Kasumi-1 (cell line): ENCODE results near the gene IFNL2.
"Not testable (repeated sequence)": the region's sequence is repeated elsewhere in the genome, so short reads cannot be mapped to it uniquely, and the experiment has no call there.

Experiments
- DNase-seq, 2 experiments: peaks; one replicate each; lab custom pipeline; 2025; lab: John Stamatoyannopoulos, UW

IFNL2 gene

GRCh38 chr19:39253374-39254149, 14.6 kb upstream of the IFNL2 start:
- DNase-seq = no peak

GRCh38 chr19:39254531-39255345, 13.5 kb upstream of the IFNL2 start:
- no peak for DNase-seq

DNA sequence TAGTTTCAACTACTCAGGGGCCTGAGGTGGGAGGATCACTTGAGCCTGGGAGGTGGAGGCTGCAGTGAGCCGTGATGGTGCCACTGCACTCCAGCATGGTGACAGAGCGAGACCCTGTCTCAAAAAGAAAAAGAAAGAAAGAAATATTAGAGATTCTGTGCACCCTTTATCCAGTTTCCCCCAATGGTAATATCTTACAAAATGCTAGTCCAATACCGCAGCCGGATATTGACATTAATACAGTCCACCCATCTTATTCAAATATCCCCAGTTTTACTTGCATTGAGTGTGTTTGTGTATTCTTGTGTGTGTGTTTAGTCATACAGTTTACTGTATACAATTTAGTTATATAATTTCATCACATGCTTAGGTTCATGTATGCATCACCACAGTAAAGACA, 11.0 kb upstream of the IFNL2 start:
- no peak for DNase-seq

DNA sequence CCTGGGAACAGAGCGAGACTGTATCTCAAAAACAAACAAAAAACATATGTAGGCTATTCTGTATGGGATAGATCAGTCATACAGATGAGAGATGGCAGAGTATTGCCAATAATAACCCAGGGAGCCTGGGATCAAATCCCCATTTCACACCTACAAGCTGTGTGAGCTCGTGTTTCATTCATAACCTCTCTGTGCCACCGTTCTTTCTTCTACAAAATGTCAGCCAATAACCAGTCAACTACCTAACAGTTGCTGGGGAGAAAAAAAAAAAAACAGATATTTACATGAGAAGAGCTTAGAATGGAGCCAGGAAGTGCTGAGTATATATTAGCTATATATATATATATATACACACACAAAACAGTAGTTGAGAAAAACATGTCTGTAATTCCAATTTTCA, 6.5 kb upstream of the IFNL2 start:
- no peak for DNase-seq

DNA sequence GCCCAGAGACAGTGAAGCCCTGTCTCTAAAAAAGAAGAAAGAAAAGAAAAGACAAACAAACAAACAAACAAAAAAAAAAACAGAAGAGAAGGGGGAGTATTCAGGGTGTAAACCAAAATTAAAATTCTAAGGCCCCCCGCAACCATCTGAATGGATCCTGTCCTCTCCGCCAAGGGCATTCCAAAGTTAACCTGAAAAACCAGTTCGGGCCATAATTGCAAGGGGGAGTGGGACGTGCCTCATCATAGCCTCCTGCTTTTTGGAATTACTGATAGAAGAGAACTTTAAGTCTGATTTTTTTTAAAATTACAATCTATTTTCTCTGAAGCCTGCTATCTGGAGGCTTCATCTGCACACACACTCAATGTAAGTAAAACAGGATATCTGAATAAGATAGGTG, 5.7 kb upstream of the IFNL2 start:
- no peak for DNase-seq

DNA sequence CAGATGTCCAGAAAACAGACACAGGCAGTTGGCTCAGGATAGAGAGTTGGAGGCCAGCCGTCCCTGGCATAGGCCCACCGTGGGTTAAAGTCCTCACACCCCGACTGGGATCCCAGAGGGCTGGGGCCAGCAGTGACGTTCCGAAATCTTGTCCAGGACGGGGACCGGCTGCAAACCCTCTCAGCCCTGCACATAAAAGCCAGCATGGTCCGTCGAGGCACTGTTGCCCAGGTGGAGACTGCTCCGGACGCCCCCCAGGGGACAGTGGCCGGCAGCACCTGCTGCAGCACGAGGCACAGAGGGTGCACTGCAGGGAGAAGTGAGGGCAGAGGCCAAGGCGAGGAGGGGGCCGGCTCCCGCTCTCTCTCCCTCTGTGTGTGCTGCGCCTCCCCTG, 4.3 kb upstream of the IFNL2 start:
- DNase-seq = no peak

- no peak for DNase-seq
These were observed 3.6 kb upstream of the IFNL2 start for GRCh38 chr19:39264306-39265290.

DNA sequence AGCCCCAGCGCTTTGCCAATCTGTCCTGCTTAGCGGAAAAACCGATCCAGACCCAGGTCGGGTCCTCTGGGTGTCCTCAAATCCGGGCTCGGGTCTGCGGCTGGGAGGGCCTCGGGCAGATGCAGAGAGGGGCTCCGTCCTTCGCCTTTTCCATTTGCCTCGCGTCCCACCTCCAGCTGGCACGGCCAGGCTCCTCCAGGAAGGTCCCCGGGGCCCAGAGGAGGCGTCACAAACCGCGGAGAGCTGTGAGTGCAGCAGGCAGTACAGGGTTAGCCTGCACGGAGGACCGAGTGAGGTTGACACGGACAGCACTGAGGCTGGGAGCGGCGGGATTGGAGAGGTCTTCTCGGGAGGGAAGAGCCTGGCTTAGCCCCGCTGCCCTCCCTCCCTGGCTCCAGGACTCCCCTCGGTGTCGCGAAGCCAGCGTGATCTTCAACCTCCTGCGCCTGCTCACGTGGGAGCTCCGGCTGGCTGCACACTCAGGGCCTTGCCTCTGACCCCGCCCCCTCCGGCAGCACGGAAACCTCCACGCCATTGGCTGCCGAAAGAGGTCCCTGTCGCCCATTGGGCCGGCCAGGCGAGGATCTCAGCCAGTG, 2.8 kb upstream of the IFNL2 start:
- DNase-seq = no peak

DNA sequence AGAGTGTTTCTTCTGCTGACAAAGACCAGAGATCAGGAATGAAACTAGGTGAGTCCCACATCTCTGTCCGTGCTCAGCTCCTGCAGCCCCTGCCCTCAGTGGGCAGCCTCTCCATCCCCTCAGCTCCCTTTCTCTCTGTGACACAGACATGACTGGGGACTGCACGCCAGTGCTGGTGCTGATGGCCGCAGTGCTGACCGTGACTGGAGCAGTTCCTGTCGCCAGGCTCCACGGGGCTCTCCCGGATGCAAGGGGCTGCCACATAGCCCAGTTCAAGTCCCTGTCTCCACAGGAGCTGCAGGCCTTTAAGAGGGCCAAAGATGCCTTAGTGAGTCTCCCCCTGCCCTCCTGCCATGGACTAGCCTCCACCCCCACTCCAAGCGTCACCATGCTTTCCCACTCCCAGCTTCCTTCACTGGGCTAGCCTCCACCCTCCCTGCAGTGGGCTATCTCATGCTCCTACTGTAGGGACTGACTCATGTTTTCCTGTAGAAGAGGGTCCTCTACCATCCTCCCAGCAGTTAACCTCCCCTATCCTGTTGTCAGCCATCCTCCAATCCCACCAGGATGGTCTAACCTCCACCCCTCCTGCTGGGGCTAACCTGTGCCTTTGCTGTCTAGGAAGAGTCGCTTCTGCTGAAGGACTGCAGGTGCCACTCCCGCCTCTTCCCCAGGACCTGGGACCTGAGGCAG, 481 bp downstream of the IFNL2 start:
- DNase-seq = not testable (repeated sequence)

GRCh38 chr19:39269369-39269768, 1.2 kb downstream of the IFNL2 start:
- DNase-seq = not testable (repeated sequence)

DNA sequence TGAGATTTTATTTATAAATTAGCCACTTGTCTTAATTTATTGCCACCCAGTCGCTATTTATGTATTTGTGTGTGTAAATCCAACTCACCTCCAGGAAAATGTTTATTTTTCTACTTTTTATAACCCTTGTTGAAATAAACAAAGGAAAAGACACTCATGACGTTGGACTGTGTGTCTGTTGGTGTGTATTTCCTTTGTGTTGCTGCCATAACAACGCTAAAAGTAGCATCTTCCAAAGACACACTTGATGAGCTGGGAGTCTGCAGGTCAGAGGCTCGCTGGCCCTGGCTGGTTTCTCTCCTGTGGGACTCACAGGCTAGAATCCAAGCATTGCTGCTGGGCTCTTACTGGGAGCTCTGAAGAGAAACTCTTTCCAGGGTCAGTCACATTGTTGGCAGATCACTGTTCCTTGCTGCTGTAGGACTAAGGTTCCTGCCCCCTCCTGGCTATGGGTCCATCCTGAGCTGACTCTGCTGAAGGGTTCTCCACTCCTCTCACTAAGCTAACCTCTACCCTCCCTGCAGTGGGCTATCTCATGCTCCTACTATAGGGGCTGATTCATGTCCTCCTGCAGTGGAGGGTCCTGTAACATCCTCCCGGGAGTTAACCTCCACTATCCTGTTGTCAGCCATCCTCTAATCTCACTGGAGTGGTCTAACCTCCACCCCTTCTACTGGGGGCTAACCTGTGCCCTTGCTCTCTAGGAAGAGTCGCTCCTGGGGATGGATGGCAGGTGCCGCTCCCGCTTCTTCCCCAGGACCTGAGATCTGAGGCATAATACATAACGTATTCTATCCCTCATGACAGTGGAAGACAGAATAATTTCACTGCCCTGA, 2.1 kb downstream of the IFNL2 start:
- DNase-seq = no peak

- not testable (repeated sequence) for DNase-seq
These were observed 5.7 kb downstream of the IFNL2 start for GRCh38 chr19:39273859-39274258.

GRCh38 chr19:39275578-39275977, 7.4 kb downstream of the IFNL2 start:
- DNase-seq = no peak

DNA sequence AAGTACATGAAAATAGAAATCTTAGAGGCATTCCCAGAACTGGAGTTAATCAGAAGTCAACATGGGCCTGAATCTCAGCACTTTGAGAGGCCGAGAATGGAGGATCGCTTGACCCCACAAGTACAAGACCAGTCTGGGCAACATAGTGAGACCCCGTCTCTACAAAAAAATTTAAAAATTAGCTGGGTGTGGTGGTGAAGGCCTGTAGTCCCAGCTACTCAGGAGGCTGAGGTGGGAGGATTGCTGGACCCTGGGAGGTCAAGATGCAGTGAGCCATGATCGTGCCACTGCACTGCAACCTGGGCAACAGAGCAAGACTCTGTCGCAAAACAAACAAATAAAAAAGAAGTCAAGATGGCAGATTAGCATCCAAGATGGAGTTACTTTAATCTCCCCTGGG, 8.5 kb downstream of the IFNL2 start:
- DNase-seq = no peak

- no peak for DNase-seq
These were observed 9.4 kb downstream of the IFNL2 start for GRCh38 chr19:39277598-39277997.

DNA sequence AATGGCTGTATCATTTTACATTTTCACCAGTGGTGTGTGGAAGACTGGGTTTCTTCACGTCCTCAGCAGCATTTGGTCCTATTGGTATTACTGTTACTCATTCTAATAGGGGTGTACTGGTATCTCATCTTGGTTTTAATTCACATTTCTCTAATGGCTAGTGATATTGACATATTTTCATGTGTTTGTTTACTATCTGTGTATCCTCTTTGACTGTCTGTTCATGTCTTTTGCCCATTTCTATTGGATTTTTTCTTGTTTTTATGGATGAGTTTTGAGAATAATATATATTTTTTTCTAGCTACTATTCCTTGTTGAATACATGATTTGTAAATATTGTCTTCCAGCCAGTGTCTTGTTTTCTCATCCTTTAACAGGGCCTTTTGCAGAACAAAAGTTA, 13.8 kb downstream of the IFNL2 start:
- no peak for DNase-seq

DNA sequence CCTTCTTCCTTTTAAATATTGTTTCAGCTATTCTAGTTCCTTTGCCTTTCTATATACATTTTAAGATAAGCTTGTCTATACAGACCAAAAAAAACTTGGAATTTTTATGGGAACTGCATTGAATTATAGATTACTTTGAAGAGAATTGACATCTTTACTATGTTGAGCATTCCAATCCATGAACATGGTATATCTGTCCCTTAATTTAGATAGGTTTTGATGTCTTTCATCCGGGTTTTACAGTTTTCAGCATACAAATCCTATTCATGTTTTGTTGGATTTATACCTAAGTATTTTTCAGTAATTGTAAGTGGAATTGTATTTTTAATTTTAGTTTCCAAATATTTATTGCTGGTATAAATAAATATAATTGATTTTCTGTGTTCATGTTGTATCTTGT, 15.8 kb downstream of the IFNL2 start:
- DNase-seq = no peak

DNA sequence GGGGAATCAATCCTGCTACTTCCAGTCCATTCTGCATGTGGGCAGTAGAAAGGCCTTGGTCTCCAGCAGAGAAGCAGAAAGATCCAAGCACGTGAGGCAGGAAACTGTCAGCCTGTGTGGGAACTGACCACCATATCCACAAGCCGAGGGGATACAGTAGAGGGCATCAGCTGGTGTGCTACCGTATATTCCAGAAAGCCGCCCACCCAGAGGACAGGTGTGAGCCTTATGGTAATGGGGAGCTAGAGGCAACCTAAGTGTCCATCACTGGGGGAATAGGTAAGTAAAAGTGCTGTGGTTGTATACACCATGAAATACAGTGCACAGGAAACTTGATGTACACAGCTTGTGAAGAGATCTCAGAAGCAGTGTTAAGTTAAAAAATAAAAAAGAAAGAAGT, 25.2 kb downstream of the IFNL2 start:
- no peak for DNase-seq

DNA sequence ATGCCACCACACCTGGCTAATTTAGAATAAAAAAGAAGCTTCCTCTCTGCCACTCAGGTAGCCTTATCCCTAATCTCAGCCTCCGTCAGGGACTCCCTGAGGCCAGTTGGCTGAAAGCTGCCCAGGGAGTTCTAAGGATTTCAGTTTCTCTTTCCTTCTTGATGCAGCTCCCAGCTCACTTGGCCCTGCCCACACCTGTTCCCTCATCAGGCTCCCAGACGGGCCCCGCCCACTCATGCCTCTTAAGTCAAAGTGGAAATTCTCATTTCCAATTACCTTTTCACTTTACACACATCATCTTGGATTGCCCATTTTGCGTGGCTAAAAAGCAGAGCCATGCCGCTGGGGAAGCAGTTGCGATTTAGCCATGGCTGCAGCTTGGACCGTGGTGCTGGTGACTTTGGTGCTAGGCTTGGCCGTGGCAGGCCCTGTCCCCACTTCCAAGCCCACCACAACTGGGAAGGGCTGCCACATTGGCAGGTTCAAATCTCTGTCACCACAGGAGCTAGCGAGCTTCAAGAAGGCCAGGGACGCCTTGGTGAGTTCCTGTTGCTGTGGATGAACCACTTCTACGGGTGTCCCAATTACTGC, 28.0 kb downstream of the IFNL2 start, which contains the start of gene IFNL1:
Gene IFNL1 (plus strand): TSS at position 353 of the 591 bp plus-strand sequence. CDS start 15 bp downstream, at position 368.
- DNase-seq = no peak

DNA sequence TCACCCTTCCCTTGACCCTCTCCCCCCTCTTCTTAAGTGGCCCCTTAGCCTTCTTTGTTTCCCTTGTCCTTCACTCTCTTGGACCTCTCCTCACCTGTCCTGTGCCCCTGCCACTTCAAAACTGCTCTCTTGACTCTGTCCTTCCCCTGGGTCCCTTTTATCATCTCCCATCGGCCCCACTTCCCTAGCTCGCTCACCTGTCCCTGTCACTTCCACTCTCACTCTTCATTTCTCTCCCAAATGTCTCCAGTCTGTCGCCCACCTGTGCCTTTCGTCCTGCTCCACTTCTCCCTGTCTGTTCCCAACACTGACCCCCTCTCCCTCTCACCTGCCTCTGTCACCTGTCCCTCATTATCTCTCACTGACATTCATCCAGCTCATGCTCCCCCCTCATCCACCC, 28.7 kb downstream of the IFNL2 start:
- DNase-seq = no peak
